GM12878 (cell line): ENCODE measurements around the gene MAPKBP1. TPM values are rescaled to one million over a fixed set of nuclear protein-coding genes. Genes with fewer than 3 reads are reported as not detected.

ENCODE experiments used
- ATAC-seq: fragments of 200-7000 bp; cut with Tn5 transposase; 3 replicates; pipeline ENCODE4 v1.9.1; 2020; ENCODE audit warnings: mild to moderate bottlenecking, moderate library complexity
- BruUV-seq: library from RNA; stranded (reverse); fragments of 400-500 nt; replicated peaks from 2 replicates; lab custom pipeline; 2021; lab: Mats Ljungman, UMichigan
- CTCF ChIA-PET: fragments of 300-600 bp; sonication (Branson Sonifier 250); formaldehyde crosslinking; extraction: SDS; loops from one replicate; lab custom pipeline; 2021; ENCODE audit warnings: inconsistent platforms; lab: Yijun Ruan, JAX
- POLR2A ChIA-PET: fragments of 350-600 bp; formaldehyde crosslinking; extraction: SDS; loops from one replicate; lab custom pipeline; 2021; ENCODE audit warnings: inconsistent platforms; lab: Charles Lee
- RAD21 ChIA-PET: fragments of 300-600 bp; sonication (Branson Sonifier 250); formaldehyde crosslinking; loops from one replicate; lab custom pipeline; 2023; ENCODE audit warnings: antibody characterized with exemption; ENCODE audit not compliant: unreplicated experiment; lab: Charles Lee
- SMC1A ChIA-PET: fragments of 300-600 bp; sonication (Branson Sonifier 250); formaldehyde crosslinking; loops from one replicate; lab custom pipeline; 2023; ENCODE audit not compliant: unreplicated experiment, uncharacterized antibody; lab: Charles Lee
- DNase-seq: peaks from one replicate; pipeline ENCODE4 v3.0.0-alpha.2; 2011; ENCODE audit warnings: low read depth, low spot score
- FAIRE-seq: peaks from 3 replicates; lab custom pipeline; 2011; peaks lifted over from hg19 to GRCh38; lab: Jason Lieb, UNC
- H2AFZ ChIP-seq: 2 replicates; pipeline ENCODE4 v1.6.0; 2011; ENCODE audit warnings: low read depth, low read length, control low read depth; ENCODE audit not compliant: control insufficient read depth
- H3K27ac ChIP-seq: 2 replicates; pipeline ENCODE4 v1.5.1; 2011; ENCODE audit warnings: control low read depth; ENCODE audit not compliant: control insufficient read depth, insufficient read depth
- H3K27me3 ChIP-seq, 2 experiments: replicated peaks in 1 of 2; 2 replicates each; pipeline versions ENCODE4 v1.6.0 to v1.6.1; 2011; ENCODE audit warnings: low read length in 1 of 2; ENCODE audit not compliant: control insufficient read depth in 2 of 2, insufficient read depth in 2 of 2
- H3K36me3 ChIP-seq, 2 experiments: 2 replicates each; pipeline ENCODE4 v1.5.1; 2011; ENCODE audit warnings: low read length in 1 of 2; ENCODE audit not compliant: control insufficient read depth in 2 of 2, insufficient read depth in 2 of 2
- H3K4me1 ChIP-seq: 2 replicates; pipeline ENCODE4 v1.6.1; 2011; ENCODE audit warnings: mild to moderate bottlenecking, low read length, moderate library complexity, mixed read lengths; ENCODE audit not compliant: control insufficient read depth, insufficient read depth
- H3K4me2 ChIP-seq: 2 replicates; pipeline ENCODE4 v1.6.0; 2011; ENCODE audit warnings: control low read depth; ENCODE audit not compliant: control insufficient read depth, insufficient read depth
- H3K4me3 ChIP-seq: fragments of 200-600 bp; sonication (generic); 2 replicates; pipeline ENCODE4 v1.5.1; 2016
- H3K79me2 ChIP-seq: 2 replicates; pipeline ENCODE4 v1.6.0; 2011; ENCODE audit warnings: low read length; ENCODE audit not compliant: control insufficient read depth, insufficient read depth
- H3K9ac ChIP-seq: 2 replicates; pipeline ENCODE4 v1.8.0; 2011; ENCODE audit warnings: low read length, control low read depth, mixed read lengths; ENCODE audit not compliant: control insufficient read depth, insufficient read depth
- H3K9me3 ChIP-seq: replicated peaks from 3 replicates; pipeline ENCODE4 v1.5.1; 2011; ENCODE audit warnings: mild to moderate bottlenecking, low read length; ENCODE audit not compliant: control insufficient read depth, insufficient read depth
- H4K20me1 ChIP-seq: 2 replicates; pipeline ENCODE4 v1.6.0; 2011; ENCODE audit not compliant: control insufficient read depth, insufficient read depth
- BACH1 ChIP-seq: fragments of 450-650 bp; IDR thresholded peaks from 2 replicates; pipeline ENCODE4 v1.6.1; 2017; ENCODE audit warnings: mild to moderate bottlenecking, borderline replicate concordance
- CHD4 ChIP-seq: fragments of 200-600 bp; sonication (generic); IDR thresholded peaks from 2 replicates; pipeline ENCODE4 v1.6.1; 2016; ENCODE audit warnings: mild to moderate bottlenecking
- EZH2 ChIP-seq: IDR thresholded peaks from 2 replicates; pipeline ENCODE4 v1.6.1; 2012; ENCODE audit warnings: low read depth, mild to moderate bottlenecking, control low read depth, inconsistent platforms, low read length, borderline replicate concordance; ENCODE audit not compliant: control insufficient read depth
- IRF4 ChIP-seq: IDR thresholded peaks from 2 replicates; pipeline ENCODE4 v1.6.1; 2011; ENCODE audit warnings: low read depth, low read length
- MXI1 ChIP-seq: fragments of 150-350 bp; IDR thresholded peaks from 2 replicates; pipeline ENCODE4 v1.6.1; 2011; ENCODE audit warnings: low read depth, mild to moderate bottlenecking, inconsistent platforms, low read length, improper control_type of control experiment
- NFYB ChIP-seq: IDR thresholded peaks from 2 replicates; pipeline ENCODE4 v1.6.1; 2011; ENCODE audit warnings: low read depth, mild to moderate bottlenecking, low read length, improper control_type of control experiment, moderate library complexity; ENCODE audit not compliant: insufficient read depth
- NRF1 ChIP-seq: conservative IDR thresholded peaks from 2 replicates; pipeline ENCODE4 v1.6.1; 2011; ENCODE audit warnings: mild to moderate bottlenecking, low read depth, low read length, improper control_type of control experiment
- SIN3A ChIP-seq: IDR thresholded peaks from 2 replicates; pipeline ENCODE4 v1.6.1; 2012; ENCODE audit warnings: low read depth, low read length, improper control_type of control experiment
- TBL1XR1 ChIP-seq: IDR thresholded peaks from 2 replicates; pipeline ENCODE4 v1.6.1; 2012; ENCODE audit warnings: low read depth, low read length, improper control_type of control experiment
- WGBS: methylation state at CpG from one replicate; pipeline ENCODE4 v1.1.6; 2016; ENCODE audit warnings: low lambda C conversion rate; ENCODE audit not compliant: insufficient replicate concordance, insufficient coverage; ENCODE audit errors: missing lambda C conversion rate; 5-methylcytosine and 5-hydroxymethylcytosine counted together
- in situ Hi-C: fragments of 300-500 bp; cut with MboI; formaldehyde crosslinking; loops from 9 replicates; pipeline ENCODE4 v1.14.3; 2018; ENCODE audit warnings: mixed read lengths
- intact Hi-C: fragments of 100-400 bp; cut with micrococcal nuclease; formaldehyde crosslinking; loops from one replicate; pipeline ENCODE4 v1.14.2; 2022; ENCODE audit not compliant: unreplicated experiment
- polyA plus RNA-seq, 11 experiments: library from polyadenylated mRNA; depleted of rRNA in 4 of 11; unstranded in 6 of 11; stranded (reverse) in 5 of 11; fragments of >200 nt; fragmentation: Nextera tagmentation in 4 of 11; fragmentation: Illumina TruSeq in 1 of 11; extraction: Ambion mirVana in 4 of 11; extraction: Trizol in 1 of 11; gene quantifications; 1 replicate in 1 of 11; 2 replicates in 10 of 11; pipeline versions ENCODE4 v1.2.1 to v1.2.3, GENCODE V29; 2011 to 2016; ENCODE audit warnings: inconsistent platforms in 2 of 11, missing spikeins in 2 of 11, low read depth in 1 of 11
- total RNA-seq, 4 experiments: library from RNA; depleted of rRNA in 3 of 4; stranded (reverse); fragments of >200 nt in 3 of 4; fragmentation: Illumina TruSeq in 1 of 4; extraction: Trizol in 1 of 4; gene quantifications; 2 replicates each; pipeline versions ENCODE4 v1.2.1 to v1.2.3, GENCODE V29; 2013 to 2021
- TF ChIP-seq, protein P1 (sequence below): IDR thresholded peaks from 2 replicates; pipeline ENCODE4 v1.6.1; 2012; ENCODE audit warnings: mild to moderate bottlenecking, low read depth, low read length
- TF ChIP-seq, protein P2 (sequence below): fragments of 450-650 bp; IDR thresholded peaks from 2 replicates; pipeline ENCODE4 v1.6.1; 2017; ENCODE audit warnings: mild to moderate bottlenecking

The MAPKBP1 gene
- total and polyA plus RNA-seq, 10 of the 15 experiments (the other 5 are each of a cell fraction or from before 2014, with no cell fraction given), result 0.44 to 19.0 (median 7.3) TPM

DNA sequence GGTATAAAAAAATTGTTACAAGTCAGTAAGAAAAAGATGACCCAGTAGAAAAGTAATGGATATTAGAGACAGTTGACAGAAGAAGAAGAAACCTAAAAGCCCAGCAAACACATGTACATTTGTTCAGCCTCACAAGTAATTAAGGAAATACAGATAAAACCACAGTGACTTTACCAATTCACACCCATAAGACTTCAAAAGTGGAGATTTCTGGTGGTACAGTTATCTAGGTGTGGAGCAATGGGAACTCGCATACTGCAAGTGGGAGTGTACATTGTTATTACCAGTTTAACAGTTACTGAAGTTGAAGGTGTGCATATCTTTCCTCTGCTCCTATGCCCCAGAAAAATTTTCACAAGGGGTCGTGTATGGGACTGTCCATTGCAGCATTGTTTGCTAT lies 18.1 kb upstream of the MAPKBP1 start:
- H3K4me3 ChIP-seq, result no peak overlapping the region
- no peak overlapping the region for H3K4me2 ChIP-seq
- intact Hi-C loops, result no loop called here
- RAD21 ChIA-PET, result no interaction called here
- no peaks in the 10 kb centered on the region for H3K9me3 ChIP-seq
- CTCF ChIA-PET, result no interaction called here
- H3K27ac ChIP-seq, result no peak overlapping the region
- FAIRE-seq (no peak), ATAC-seq (no peak), DNase-seq (no peak)
- TF ChIP-seq SIN3A (no peak), EZH2 (no peak), IRF4 (no peak), BACH1 (no peak), NRF1 (no peak), TBL1XR1 (no peak), CHD4 (no peak), NFYB (no peak), MXI1 (no peak)
- TF ChIP-seq, protein P1, sequence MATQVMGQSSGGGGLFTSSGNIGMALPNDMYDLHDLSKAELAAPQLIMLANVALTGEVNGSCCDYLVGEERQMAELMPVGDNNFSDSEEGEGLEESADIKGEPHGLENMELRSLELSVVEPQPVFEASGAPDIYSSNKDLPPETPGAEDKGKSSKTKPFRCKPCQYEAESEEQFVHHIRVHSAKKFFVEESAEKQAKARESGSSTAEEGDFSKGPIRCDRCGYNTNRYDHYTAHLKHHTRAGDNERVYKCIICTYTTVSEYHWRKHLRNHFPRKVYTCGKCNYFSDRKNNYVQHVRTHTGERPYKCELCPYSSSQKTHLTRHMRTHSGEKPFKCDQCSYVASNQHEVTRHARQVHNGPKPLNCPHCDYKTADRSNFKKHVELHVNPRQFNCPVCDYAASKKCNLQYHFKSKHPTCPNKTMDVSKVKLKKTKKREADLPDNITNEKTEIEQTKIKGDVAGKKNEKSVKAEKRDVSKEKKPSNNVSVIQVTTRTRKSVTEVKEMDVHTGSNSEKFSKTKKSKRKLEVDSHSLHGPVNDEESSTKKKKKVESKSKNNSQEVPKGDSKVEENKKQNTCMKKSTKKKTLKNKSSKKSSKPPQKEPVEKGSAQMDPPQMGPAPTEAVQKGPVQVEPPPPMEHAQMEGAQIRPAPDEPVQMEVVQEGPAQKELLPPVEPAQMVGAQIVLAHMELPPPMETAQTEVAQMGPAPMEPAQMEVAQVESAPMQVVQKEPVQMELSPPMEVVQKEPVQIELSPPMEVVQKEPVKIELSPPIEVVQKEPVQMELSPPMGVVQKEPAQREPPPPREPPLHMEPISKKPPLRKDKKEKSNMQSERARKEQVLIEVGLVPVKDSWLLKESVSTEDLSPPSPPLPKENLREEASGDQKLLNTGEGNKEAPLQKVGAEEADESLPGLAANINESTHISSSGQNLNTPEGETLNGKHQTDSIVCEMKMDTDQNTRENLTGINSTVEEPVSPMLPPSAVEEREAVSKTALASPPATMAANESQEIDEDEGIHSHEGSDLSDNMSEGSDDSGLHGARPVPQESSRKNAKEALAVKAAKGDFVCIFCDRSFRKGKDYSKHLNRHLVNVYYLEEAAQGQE, result no peak
- TF ChIP-seq, protein P2, sequence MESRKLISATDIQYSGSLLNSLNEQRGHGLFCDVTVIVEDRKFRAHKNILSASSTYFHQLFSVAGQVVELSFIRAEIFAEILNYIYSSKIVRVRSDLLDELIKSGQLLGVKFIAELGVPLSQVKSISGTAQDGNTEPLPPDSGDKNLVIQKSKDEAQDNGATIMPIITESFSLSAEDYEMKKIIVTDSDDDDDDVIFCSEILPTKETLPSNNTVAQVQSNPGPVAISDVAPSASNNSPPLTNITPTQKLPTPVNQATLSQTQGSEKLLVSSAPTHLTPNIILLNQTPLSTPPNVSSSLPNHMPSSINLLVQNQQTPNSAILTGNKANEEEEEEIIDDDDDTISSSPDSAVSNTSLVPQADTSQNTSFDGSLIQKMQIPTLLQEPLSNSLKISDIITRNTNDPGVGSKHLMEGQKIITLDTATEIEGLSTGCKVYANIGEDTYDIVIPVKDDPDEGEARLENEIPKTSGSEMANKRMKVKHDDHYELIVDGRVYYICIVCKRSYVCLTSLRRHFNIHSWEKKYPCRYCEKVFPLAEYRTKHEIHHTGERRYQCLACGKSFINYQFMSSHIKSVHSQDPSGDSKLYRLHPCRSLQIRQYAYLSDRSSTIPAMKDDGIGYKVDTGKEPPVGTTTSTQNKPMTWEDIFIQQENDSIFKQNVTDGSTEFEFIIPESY, result no peak
- no peak overlapping the region for H2AFZ ChIP-seq
- H4K20me1 ChIP-seq, result no peaks in the 10 kb centered on the region
- H3K4me1 ChIP-seq, result no peaks in the 10 kb centered on the region
- no TSS peak for BruUV-seq
- POLR2A ChIA-PET, result no interaction called here
- no peaks in the 10 kb centered on the region for H3K79me2 ChIP-seq
- WGBS, result 64% methylated on average over 2 of the region's 2 CpGs
- peaks cover 0 to 9% of the 10 kb centered on the region in 2 experiments; a peak in 1 of 4 replicates for H3K36me3 ChIP-seq
- no peaks in the 10 kb centered on the region for H3K27me3 ChIP-seq
- no peak overlapping the region for H3K9ac ChIP-seq
- in situ Hi-C loops, result no loop called here
- SMC1A ChIA-PET, result no interaction called here
